GM12801 (cell line): Measurements from ENCODE around the gene ACO1.

Experiments used
- CTCF ChIP-seq: IDR thresholded peaks from one replicate; pipeline ENCODE4 v1.5.1; 2011; ENCODE audit warnings: control low read depth; ENCODE audit not compliant: insufficient read length; ENCODE audit errors: extremely low read depth

Gene ACO1

GRCh38 chr9:32385152-32385884 lies 875 bp downstream of the ACO1 start:
- no peak for TF ChIP-seq CTCF

DNA sequence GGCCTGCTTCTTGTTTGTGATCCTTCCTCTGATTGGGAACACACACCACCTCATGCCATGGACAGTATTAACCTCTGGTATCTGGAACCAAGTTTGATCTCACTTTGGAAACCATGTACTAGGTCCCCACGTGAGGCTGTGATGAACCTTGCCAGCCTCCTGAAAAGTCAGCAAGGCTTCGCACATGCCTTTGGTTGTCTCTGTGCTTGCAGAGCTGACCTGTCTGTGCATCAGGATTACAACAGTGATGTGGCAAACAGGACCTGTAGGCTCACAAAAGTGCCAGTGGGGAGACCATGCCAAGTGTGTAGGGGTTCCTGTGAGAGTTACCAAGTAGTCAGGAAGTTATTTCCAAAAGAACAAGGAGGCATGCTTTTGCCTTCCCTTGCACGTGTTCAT lies 1.4 kb downstream of the ACO1 start:
- TF ChIP-seq CTCF: no peak

DNA sequence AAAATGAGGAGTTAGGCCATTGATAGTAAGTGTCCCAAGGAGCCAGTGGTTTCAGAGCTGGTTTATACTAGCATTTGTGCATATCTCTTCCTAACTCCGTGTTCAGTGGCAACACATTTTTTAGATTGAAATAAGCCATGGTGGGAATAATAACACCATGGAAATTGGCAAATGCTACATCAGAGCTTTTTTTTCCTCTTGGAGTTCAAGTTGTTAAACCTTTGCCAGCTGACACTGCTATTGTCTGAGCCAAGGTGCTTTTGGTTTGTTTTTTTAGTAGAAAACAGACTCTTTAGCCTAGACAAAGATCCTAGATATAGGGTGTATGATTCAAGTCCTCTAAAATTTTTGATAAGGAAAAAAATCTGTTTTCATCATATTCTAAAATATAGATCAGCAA lies 2.8 kb downstream of the ACO1 start:
- TF ChIP-seq CTCF: no peak

DNA sequence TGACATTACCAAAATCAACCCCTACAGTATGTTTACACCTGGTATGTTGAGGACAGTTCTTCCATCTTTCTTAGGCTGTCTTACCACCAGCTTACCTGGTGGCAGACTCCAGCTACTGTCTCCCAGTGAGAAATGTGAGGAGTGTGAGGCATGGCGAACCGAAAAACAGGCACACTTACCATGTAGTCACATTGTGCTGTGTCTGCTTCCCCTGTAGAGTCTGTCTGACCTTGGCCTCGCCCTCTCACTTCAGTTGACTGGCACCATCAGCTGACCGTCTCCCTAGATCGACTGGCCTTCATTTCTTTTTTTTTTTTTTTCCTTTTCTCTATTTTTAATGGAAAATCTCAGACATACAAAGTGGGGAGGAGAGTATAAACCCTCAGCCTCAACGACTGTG lies 4.9 kb downstream of the ACO1 start:
- no peak for TF ChIP-seq CTCF

DNA sequence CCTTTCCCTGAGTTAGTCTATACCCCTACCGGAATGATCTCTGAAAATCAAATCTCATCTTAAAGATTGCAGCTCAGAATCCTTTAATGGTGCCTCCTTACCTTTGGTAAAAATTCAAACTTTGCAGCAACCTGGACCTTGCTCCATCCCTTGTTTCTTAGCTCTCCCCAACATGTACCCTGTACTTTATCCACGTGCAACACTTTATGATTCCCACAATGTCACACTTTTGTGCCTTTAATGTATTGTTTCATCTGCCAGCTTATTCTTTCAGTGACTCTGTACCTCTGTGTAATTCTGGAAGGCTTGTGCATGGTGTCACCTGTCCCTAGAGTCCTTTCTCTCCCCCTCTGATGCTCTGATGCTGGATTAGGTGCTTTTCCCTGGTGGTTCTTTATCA lies 9.5 kb downstream of the ACO1 start:
- TF ChIP-seq CTCF: no peak

- TF ChIP-seq CTCF: no peak
Measured at GRCh38 chr9:32394381-32395049, 10.1 kb downstream of the ACO1 start.

- no peak for TF ChIP-seq CTCF
Measured at GRCh38 chr9:32395510-32396216, 11.2 kb downstream of the ACO1 start.
